Activated naive CD8-positive, alpha-beta T cell treated with anti-CD3 and anti-CD28 coated beads, Interleukin-2, amount 50 U/mL, for 16 hours (primary cell): ENCODE measurements around the gene ART5.

Experiments used
- DNase-seq: peaks from one replicate; pipeline ENCODE4 v3.0.0-alpha.2; 2020; ENCODE audit warnings: low read depth, low spot score

ART5 gene

GRCh38 chr11:3641701-3642070 is at the start of gene ART5:
ART5 (minus strand) TSS chr11:3641992; CDS start chr11:3641862, 130 bp downstream.
- DNase-seq, result no peak

- DNase-seq, result no peak
Measured at GRCh38 chr11:3686751-3687150, 45.0 kb upstream of the ART5 start.

GRCh38 chr11:3685923-3686322 is 44.1 kb upstream of the ART5 start:
- DNase-seq, result no peak

GRCh38 chr11:3684819-3685172 is 43.0 kb upstream of the ART5 start:
- DNase-seq, result no peak

GRCh38 chr11:3684129-3684818 is 42.5 kb upstream of the ART5 start:
- no peak for DNase-seq

GRCh38 chr11:3683039-3683438 is 41.2 kb upstream of the ART5 start:
- no peak for DNase-seq

GRCh38 chr11:3679077-3679476 is 37.3 kb upstream of the ART5 start:
- DNase-seq, result no peak

- no peak for DNase-seq
Measured at GRCh38 chr11:3675971-3676370, 34.2 kb upstream of the ART5 start.

GRCh38 chr11:3674189-3674588 is 32.4 kb upstream of the ART5 start:
- DNase-seq, result no peak

- no peak for DNase-seq
Measured at GRCh38 chr11:3671334-3672254, 29.8 kb upstream of the ART5 start, which contains the start of gene CHRNA10. CHRNA10 (minus strand) TSS chr11:3671384; CDS start chr11:3671312, 72 bp downstream.

- DNase-seq, result no peak
Measured at GRCh38 chr11:3669742-3670183, 28.0 kb upstream of the ART5 start.

GRCh38 chr11:3669128-3669527 is 27.3 kb upstream of the ART5 start:
- no peak for DNase-seq

- no peak for DNase-seq
Measured at GRCh38 chr11:3667149-3668035, 25.6 kb upstream of the ART5 start.

GRCh38 chr11:3666023-3666530 is 24.3 kb upstream of the ART5 start:
- no peak for DNase-seq

- DNase-seq, result no peak
Measured at GRCh38 chr11:3665336-3666022, 23.7 kb upstream of the ART5 start.

GRCh38 chr11:3664032-3664630 is 22.3 kb upstream of the ART5 start:
- DNase-seq, result no peak

- no peak for DNase-seq
Measured at GRCh38 chr11:3662856-3663255, 21.1 kb upstream of the ART5 start.

- DNase-seq, result no peak
Measured at GRCh38 chr11:3660960-3661359, 19.2 kb upstream of the ART5 start.

- DNase-seq, result no peak
Measured at GRCh38 chr11:3659595-3660515, 18.1 kb upstream of the ART5 start.

- no peak for DNase-seq
Measured at GRCh38 chr11:3658252-3658651, 16.5 kb upstream of the ART5 start.
